NOMO-1 (cell line): ENCODE results near the gene BHLHE40.

ENCODE experiments used
- DNase-seq, 2 experiments: peaks; one replicate each; lab custom pipeline; 2025; ENCODE audit not compliant: unreplicated experiment in 2 of 2; lab: John Stamatoyannopoulos, UW

Gene BHLHE40

GRCh38 chr3:5015056-5015455 is 35.8 kb downstream of the BHLHE40 start:
- no peak for DNase-seq

GRCh38 chr3:5016211-5017161 is 37.2 kb downstream of the BHLHE40 start:
- DNase-seq = peak; percentile 74 to 90

- DNase-seq = no peak
Measured at GRCh38 chr3:5017925-5018531, 38.8 kb downstream of the BHLHE40 start.

- DNase-seq = peak; percentile 32 to 42
Measured at GRCh38 chr3:5019411-5020241, 40.4 kb downstream of the BHLHE40 start.

GRCh38 chr3:5020242-5020722 is 41.0 kb downstream of the BHLHE40 start:
- DNase-seq = no peak

- no peak for DNase-seq
Measured at GRCh38 chr3:5021116-5022092, 42.2 kb downstream of the BHLHE40 start.

GRCh38 chr3:5022187-5022965 is 43.1 kb downstream of the BHLHE40 start:
- DNase-seq = no peak

GRCh38 chr3:5022966-5023776 is 43.9 kb downstream of the BHLHE40 start:
- no peak for DNase-seq

GRCh38 chr3:5023777-5024346 is 44.6 kb downstream of the BHLHE40 start:
- no peak for DNase-seq

- no peak for DNase-seq
Measured at GRCh38 chr3:5026046-5026362, 46.8 kb downstream of the BHLHE40 start.

GRCh38 chr3:5029715-5030114 is 50.5 kb downstream of the BHLHE40 start:
- DNase-seq = no peak

- no peak for DNase-seq
Measured at GRCh38 chr3:5030152-5030551, 50.9 kb downstream of the BHLHE40 start.

- no peak for DNase-seq
Measured at GRCh38 chr3:5032844-5033243, 53.6 kb downstream of the BHLHE40 start.
